SK-N-MC (cell line): ENCODE measurements around the gene CIBAR2.

Experiments used
- DNase-seq: peaks from one replicate; pipeline ENCODE4 v3.0.0-alpha.2; 2011; ENCODE audit warnings: low read depth, low spot score
- H3K27ac ChIP-seq: fragments of 200-600 bp; sonication (generic); 2 replicates; pipeline ENCODE4 v1.5.1; 2016; ENCODE audit warnings: mixed run types
- H3K36me3 ChIP-seq: fragments of 200-600 bp; sonication (generic); 2 replicates; pipeline ENCODE4 v1.6.1; 2017; ENCODE audit warnings: antibody characterized with exemption, low read length, mixed read lengths; ENCODE audit not compliant: insufficient read depth
- H3K4me3 ChIP-seq: fragments of 200-600 bp; sonication (generic); 2 replicates; pipeline ENCODE4 v1.5.1; 2016
- H3K9ac ChIP-seq: fragments of 200-600 bp; sonication (generic); 2 replicates; pipeline ENCODE4 v1.8.0; 2017; ENCODE audit warnings: mixed run types, mixed read lengths; ENCODE audit not compliant: insufficient read length
- H3K9me3 ChIP-seq: fragments of 200-600 bp; sonication (generic); 2 replicates; pipeline ENCODE4 v1.6.1; 2017; ENCODE audit warnings: low read depth, mild to moderate bottlenecking, antibody characterized with exemption, low read length, moderate library complexity, mixed read lengths
- EZH2 ChIP-seq: fragments of 200-600 bp; sonication (generic); IDR thresholded peaks from one replicate; pipeline ENCODE4 v1.6.1; 2017; ENCODE audit warnings: antibody characterized with exemption
- FOXP2 ChIP-seq: optimal IDR thresholded peaks from 2 replicates; pipeline ENCODE3; 2011; ENCODE audit warnings: mild to moderate bottlenecking, moderate library complexity; ENCODE audit not compliant: insufficient read depth; ENCODE audit errors: extremely low read length, control extremely low read depth
- POLR2AphosphoS5 ChIP-seq: IDR thresholded peaks from 2 replicates; pipeline ENCODE4 v1.6.1; 2012; ENCODE audit warnings: mild to moderate bottlenecking, low read depth, low read length, borderline replicate concordance

Gene CIBAR2

DNA sequence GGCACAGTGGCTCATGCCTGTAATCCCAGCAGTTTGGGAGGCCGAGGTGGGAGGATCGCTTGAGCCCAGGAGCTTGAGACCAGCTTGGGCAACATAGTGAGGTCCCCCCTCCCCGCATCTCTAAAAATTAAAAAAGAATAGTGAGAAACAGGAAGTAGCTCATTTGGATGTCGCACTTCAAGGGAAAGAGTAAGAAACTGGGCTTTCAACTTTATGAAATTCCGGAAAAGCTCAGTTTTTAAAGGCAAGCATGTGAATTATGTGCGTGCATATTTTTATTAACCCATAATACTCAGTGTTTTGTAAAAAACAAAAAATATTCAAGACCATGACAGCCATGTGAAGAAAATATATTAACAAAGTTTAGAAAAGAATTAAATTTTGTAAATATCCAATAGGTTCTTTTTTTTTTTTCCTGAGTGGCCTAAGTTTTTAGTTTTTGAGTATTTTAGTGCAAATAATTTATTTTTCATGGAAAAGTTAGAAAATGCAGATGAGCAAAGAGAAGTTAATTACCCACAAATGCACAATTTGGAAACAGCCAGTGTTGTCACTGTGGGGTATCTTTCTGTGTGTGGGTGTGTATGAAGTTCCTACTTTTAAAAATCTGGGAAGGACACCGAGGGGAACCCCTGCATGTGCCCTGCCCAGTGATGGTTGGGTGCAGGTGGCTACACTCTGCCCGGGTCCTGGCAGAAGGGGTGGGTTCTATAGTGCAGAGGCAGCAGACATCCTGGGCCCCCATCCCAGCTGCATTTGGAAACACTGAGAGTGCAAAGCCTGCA, 40.0 kb downstream of the CIBAR2 start:
- no peak for TF ChIP-seq POLR2AphosphoS5
- no peak for TF ChIP-seq FOXP2
- no peak for TF ChIP-seq EZH2
- Histone ChIP-seq H3K9ac (no peak overlapping the region), H3K27ac (no peak overlapping the region), H3K9me3 (no peaks in the 10 kb centered on the region), H3K4me3 (no peak overlapping the region), H3K36me3 (no peaks in the 10 kb centered on the region)
- no peak for DNase-seq

GRCh38 chr16:85069171-85069570, 43.1 kb downstream of the CIBAR2 start:
- Histone ChIP-seq H3K4me3 (no peak overlapping the region), H3K9me3 (no peaks in the 10 kb centered on the region), H3K9ac (no peak overlapping the region), H3K27ac (no peak overlapping the region), H3K36me3 (no peaks in the 10 kb centered on the region)
- DNase-seq = no peak
- no peak for TF ChIP-seq POLR2AphosphoS5
- TF ChIP-seq FOXP2 = no peak
- TF ChIP-seq EZH2 = no peak

GRCh38 chr16:85068746-85069145, 43.5 kb downstream of the CIBAR2 start:
- no peaks in the 10 kb centered on the region for H3K9me3 ChIP-seq
- no peak overlapping the region for H3K4me3 ChIP-seq
- DNase-seq = no peak
- H3K36me3 ChIP-seq = no peaks in the 10 kb centered on the region
- TF ChIP-seq POLR2AphosphoS5 = no peak
- no peak for TF ChIP-seq EZH2
- no peak for TF ChIP-seq FOXP2
- H3K27ac ChIP-seq = no peak overlapping the region
- H3K9ac ChIP-seq = no peak overlapping the region

GRCh38 chr16:85067426-85067825, 44.8 kb downstream of the CIBAR2 start:
- Histone ChIP-seq H3K9ac (no peak overlapping the region), H3K9me3 (no peaks in the 10 kb centered on the region)

GRCh38 chr16:85067024-85067423, 45.2 kb downstream of the CIBAR2 start:
- DNase-seq = no peak
- no peak for TF ChIP-seq POLR2AphosphoS5
- TF ChIP-seq EZH2 = no peak
- no peak for TF ChIP-seq FOXP2
- Histone ChIP-seq H3K4me3 (no peak overlapping the region), H3K36me3 (no peaks in the 10 kb centered on the region), H3K9ac (no peak overlapping the region), H3K27ac (no peak overlapping the region), H3K9me3 (no peaks in the 10 kb centered on the region)

More at GRCh38 chr16:85067426-85067825, 44.8 kb downstream of the CIBAR2 start:
- Histone ChIP-seq H3K4me3 (no peak overlapping the region), H3K36me3 (no peaks in the 10 kb centered on the region), H3K27ac (no peak overlapping the region)
- no peak for DNase-seq
- TF ChIP-seq POLR2AphosphoS5 (no peak), FOXP2 (no peak), EZH2 (no peak)

DNA sequence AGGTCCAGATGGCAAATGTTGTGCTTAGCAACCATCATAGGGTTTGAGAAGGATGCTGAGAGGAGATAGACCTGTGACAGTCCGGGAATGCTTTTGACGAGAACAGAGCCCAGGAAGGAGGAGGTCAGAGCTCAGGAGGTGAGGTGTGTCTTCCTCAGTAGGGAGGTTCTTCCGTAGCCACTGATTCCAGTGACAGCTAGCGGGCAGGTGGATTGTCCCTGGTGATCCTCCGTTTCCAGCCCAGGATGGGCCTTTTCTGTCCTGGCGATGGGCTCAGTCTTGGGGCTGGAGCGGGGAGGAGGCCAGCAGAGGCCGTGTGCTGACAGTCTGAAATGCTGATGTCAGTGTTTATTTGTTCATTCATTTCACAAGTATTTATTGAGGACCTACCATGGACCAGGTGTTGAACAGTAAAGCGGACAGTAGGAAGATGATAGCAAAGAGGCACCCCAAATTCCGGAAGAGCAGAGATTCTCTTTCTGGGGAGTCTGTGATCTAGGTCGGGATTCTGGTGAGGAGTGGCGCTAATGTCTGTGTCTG, 45.9 kb downstream of the CIBAR2 start:
- no peak overlapping the region for H3K27ac ChIP-seq
- H3K9ac ChIP-seq = no peak overlapping the region
- TF ChIP-seq FOXP2 = no peak
- TF ChIP-seq EZH2 = no peak
- TF ChIP-seq POLR2AphosphoS5 = no peak
- no peaks in the 10 kb centered on the region for H3K9me3 ChIP-seq
- H3K36me3 ChIP-seq = no peaks in the 10 kb centered on the region
- no peak overlapping the region for H3K4me3 ChIP-seq
- no peak for DNase-seq

- Histone ChIP-seq H3K4me3 (no peak overlapping the region), H3K9me3 (no peaks in the 10 kb centered on the region), H3K9ac (no peak overlapping the region), H3K27ac (no peak overlapping the region), H3K36me3 (no peaks in the 10 kb centered on the region)
- no peak for DNase-seq
- TF ChIP-seq EZH2 = no peak
- TF ChIP-seq FOXP2 = no peak
- no peak for TF ChIP-seq POLR2AphosphoS5
Measured at GRCh38 chr16:85065099-85065498, 47.2 kb downstream of the CIBAR2 start.

DNA sequence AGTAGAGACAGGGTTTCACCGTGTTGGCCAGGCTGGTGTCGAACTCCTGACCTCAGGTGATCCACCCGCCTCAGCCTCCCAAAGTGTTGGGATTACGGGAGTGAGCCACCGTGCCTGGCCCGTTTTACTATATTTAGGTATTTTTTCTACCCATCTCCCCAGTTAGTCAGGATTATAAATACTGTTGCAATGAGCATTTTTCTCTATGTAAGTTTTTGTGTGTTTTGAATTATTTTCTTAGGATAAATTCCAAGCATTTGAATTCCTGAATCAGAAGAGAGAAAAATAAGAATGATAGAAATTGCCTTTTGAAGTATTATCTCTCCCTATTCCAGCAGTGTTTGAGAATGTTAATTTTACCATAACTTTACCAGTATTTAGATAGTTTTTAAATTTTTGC, 48.1 kb downstream of the CIBAR2 start:
- no peak overlapping the region for H3K4me3 ChIP-seq
- H3K9ac ChIP-seq = no peak overlapping the region
- TF ChIP-seq POLR2AphosphoS5 = no peak
- no peak for TF ChIP-seq FOXP2
- TF ChIP-seq EZH2 = no peak
- no peak for DNase-seq
- no peak overlapping the region for H3K27ac ChIP-seq
- H3K9me3 ChIP-seq = no peaks in the 10 kb centered on the region
- H3K36me3 ChIP-seq = no peaks in the 10 kb centered on the region
